SH-SY5Y (cell line): ENCODE results near the gene DENND1B.

Experiments
- GATA2 ChIP-seq: IDR thresholded peaks from 2 replicates; pipeline ENCODE4 v1.6.1; 2011; ENCODE audit warnings: mild to moderate bottlenecking, low read depth, low read length
- GATA3 ChIP-seq: IDR thresholded peaks from 2 replicates; pipeline ENCODE4 v1.6.1; 2011; ENCODE audit warnings: low read depth, mild to moderate bottlenecking, low read length, moderate library complexity

- no peak for TF ChIP-seq GATA2
- TF ChIP-seq GATA3 = no peak
Observed at GRCh38 chr1:197468543-197469175, 306.6 kb downstream of the DENND1B start.
